ENCODE results near the gene PRKAR1B.

DNA sequence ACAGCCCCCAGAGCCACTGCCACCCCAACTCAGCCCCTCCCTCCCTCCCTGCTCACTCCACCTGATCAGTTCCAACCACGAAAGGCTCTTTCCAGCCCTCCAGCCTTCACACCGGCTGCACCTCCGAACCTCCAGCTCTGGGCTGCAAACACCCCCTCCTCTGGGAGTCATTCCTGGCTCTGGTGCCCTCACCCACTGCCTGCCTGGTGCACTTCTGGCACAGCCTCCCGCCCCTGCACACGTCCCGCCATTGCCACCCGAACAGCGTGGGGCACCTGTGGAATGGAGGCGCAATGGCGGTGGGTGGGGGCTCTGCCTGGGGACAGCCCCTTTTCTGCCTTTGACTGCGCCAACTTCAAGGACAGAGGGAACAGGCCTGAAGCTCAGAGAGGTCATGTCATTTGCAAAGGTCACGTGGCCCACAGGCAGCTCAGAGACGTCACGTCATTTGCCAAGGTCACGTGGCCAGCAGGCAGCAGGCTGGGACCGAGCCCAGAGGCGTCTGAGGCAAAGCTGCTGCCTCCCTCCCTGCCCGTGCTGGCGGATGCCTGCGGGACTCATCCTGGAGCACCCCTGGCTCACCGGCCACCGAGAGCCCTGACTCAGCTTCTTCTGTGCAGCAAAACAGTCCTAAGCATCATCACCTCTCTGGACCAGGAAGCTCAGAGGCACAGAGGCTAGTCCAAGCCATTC, 76.6 kb downstream of the PRKAR1B start:
- TF ChIP-seq, protein P1, sequence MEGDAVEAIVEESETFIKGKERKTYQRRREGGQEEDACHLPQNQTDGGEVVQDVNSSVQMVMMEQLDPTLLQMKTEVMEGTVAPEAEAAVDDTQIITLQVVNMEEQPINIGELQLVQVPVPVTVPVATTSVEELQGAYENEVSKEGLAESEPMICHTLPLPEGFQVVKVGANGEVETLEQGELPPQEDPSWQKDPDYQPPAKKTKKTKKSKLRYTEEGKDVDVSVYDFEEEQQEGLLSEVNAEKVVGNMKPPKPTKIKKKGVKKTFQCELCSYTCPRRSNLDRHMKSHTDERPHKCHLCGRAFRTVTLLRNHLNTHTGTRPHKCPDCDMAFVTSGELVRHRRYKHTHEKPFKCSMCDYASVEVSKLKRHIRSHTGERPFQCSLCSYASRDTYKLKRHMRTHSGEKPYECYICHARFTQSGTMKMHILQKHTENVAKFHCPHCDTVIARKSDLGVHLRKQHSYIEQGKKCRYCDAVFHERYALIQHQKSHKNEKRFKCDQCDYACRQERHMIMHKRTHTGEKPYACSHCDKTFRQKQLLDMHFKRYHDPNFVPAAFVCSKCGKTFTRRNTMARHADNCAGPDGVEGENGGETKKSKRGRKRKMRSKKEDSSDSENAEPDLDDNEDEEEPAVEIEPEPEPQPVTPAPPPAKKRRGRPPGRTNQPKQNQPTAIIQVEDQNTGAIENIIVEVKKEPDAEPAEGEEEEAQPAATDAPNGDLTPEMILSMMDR (IDR thresholded peaks at IDR 0.05): no peak
- TF ChIP-seq EP300 (IDR thresholded peaks at IDR 0.05) (no peak), POLR2AphosphoS5 (IDR thresholded peaks at IDR 0.05) (no peak)

Measured in sigmoid colon (tissue), 4 donors.